GM12873 (cell line): ENCODE results near the gene MYCL.

ENCODE experiments used
- TF ChIP-seq, protein P1 (sequence below): IDR thresholded peaks from 2 replicates; pipeline ENCODE4 v1.5.1; 2012; ENCODE audit warnings: low read depth, mild to moderate bottlenecking, moderate library complexity, low read length, control low read depth; ENCODE audit not compliant: insufficient read depth; ENCODE audit errors: missing control alignments

MYCL gene

DNA sequence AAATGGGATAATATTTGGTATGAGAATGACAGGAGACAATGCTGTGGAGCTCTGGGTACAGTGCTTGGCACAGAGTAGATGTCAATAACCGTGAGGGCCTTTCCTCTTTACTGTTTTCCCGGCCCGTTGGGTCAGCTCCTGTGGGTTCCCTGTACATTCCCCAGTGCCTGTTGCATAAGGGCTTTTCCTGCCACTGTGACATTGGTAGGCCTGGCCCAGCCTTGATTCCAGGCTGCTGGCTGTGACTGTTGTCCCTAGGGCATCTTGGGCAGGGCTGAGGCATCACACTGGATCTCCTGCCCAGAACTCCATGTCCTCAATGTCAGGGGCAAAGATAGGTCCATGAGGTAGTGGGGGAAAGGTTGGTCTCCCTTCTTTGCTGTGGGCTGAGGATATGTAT is 25.8 kb upstream of the MYCL start:
- TF ChIP-seq, protein P1, sequence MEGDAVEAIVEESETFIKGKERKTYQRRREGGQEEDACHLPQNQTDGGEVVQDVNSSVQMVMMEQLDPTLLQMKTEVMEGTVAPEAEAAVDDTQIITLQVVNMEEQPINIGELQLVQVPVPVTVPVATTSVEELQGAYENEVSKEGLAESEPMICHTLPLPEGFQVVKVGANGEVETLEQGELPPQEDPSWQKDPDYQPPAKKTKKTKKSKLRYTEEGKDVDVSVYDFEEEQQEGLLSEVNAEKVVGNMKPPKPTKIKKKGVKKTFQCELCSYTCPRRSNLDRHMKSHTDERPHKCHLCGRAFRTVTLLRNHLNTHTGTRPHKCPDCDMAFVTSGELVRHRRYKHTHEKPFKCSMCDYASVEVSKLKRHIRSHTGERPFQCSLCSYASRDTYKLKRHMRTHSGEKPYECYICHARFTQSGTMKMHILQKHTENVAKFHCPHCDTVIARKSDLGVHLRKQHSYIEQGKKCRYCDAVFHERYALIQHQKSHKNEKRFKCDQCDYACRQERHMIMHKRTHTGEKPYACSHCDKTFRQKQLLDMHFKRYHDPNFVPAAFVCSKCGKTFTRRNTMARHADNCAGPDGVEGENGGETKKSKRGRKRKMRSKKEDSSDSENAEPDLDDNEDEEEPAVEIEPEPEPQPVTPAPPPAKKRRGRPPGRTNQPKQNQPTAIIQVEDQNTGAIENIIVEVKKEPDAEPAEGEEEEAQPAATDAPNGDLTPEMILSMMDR, result no peak

DNA sequence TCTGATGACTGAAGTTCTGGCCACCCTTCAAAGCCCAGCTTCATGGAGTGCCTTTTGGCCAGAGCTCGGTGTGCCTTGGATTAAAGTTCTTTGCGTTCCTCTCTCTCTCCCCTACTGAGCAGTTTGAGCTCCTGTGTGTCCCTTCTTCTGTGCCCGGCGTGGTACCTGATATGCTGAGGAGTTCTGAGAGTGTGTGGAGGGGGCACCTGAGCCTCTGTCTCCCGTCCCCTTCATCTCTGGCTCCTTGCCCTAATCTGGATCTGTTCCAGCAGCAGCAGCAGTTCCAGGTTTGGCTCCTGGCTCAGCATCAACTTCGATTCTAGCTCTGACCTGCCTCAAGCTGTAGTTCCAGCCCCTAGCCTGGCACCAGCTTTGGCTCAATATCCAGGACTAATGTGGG is 25.1 kb upstream of the MYCL start:
- TF ChIP-seq, protein P1, result no peak

DNA sequence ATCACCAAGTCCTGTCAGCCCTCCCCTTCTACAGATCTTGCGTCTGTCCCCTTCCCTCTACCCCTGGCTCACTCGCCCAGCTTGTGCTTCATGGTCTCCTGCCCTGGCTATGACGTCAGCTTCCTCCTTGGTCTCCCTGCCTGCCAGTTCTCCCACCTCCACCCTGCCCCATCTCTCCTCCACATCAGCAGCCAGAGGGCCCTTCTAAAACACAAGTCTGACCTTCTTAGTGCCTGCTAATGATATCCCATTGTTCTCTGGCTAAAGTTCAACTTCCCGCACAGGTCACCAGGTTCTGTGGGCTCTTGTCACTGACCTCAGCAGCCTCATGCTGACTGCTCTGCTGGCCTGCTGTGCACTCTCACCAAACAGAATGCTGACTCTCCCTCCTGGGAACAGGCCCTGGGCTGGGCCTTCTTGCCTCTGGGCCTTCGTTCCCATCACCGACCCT is 24.7 kb upstream of the MYCL start:
- TF ChIP-seq, protein P1, result no peak

DNA sequence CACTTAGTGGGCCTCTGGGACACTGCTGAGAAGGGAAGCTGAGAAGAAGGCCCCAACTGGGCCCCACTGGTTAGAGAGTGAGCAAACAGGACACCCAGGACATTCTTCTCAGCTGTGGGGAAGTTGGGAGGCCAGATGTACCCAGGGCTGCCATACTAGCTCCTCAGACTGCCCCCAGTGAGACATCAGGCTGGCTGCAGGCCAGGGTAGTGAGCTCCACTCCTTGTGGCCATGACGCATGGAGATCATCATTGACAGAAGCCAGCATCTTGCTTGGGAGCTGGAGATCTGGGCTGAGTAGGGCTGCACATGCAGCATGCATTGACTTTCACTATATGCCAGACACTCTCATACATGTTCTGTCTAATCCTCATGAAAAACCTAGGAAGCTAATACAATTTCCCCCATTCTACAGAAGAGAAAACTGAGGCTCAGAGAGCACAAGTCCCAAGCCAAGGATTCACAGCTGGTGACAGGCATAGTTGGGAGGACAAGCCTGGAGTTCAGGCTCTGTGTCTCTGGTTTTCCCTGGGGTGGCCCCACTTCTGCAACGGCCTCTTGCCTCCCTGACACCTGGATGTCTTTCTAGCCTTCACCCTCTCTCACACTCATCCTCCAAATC is 24.1 kb upstream of the MYCL start:
- TF ChIP-seq, protein P1, result no peak

DNA sequence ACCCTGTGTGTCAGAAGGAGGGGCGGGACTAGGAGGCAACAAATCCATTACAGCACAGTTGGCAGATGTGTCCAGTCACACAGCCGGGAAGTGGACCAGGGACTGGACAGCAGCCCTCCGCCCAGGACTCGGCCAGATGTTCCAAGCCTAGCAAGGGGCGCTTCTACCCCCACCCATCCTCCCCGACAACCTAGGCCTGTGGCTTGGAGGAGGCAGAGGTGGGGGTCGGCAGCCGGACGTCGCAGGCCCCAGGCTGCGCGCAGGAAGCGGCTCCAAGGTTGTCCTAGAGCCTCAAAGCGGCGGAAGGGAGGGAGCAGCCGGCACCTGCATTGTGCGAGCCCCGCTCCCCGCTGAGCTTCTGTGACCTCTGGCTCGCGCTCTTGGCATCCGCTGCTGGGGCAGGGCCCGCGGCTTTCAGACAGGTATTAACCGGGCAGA is 20.6 kb upstream of the MYCL start:
- TF ChIP-seq, protein P1, result no peak

DNA sequence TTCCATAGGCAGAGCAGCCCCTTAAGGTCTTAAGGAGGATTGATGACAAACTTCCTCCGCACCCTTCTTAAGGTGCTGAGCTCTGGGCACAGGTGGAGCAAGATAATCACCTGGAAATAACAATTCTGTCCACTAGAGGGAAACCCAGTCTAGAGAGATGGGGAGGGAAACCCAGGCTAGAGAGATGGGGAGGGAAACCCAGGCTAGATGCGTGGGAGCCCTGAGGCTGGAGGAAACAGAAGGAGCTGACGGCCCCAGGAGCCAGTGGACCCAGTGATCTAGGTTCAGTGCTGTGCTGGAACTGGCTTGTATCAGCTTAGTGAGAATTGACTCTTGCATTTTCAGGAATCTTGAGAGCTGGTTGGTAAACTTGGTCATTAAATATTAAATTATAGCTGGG is 17.8 kb upstream of the MYCL start:
- TF ChIP-seq, protein P1, result peak; percentile 76

DNA sequence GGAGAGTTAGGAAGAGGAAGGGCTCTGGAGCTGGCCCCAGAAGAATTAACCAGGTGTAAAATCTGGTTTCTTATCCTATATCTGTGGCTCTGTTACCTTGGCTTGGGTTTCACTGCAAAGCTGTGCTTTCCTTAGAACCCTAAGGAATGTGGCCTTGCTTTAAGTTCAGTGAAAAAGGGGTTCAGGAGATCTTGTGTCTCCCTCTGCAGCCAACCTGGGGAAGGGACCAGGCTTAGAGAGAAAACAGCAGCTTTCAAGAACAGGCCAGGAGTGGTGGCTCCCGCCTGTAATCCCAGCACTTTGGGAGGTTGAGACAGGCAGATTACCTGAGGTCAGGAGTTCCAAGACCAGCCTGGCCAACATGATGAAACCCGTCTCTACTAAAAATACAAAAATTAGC is 16.1 kb upstream of the MYCL start:
- TF ChIP-seq, protein P1, result no peak
